Measurements from ENCODE around the gene XYLT1.

XYLT1 gene

DNA sequence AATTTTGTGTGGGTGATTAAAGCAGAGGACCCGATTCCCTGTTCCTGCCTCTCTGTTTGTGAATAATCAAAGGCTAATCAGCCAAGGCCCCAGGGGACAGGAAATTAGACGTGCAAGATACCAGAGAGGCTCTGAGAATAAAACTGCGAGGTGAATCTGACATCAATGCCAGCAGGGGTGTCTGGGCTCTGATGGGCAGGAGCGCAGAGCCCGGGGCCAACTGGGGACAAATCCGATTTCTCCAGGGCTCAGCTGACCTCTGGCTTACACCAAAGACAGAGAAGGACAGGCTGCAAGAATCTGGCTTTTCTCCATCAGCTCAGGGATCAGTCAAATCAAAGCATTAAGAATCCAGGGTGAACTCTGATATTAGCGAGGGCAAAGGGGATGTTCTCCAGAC lies 174.3 kb downstream of the XYLT1 start:
- in situ Hi-C loops (cut with HindIII; ENCODE audit: low sequenced_read_pairs), result no loop called here

DNA sequence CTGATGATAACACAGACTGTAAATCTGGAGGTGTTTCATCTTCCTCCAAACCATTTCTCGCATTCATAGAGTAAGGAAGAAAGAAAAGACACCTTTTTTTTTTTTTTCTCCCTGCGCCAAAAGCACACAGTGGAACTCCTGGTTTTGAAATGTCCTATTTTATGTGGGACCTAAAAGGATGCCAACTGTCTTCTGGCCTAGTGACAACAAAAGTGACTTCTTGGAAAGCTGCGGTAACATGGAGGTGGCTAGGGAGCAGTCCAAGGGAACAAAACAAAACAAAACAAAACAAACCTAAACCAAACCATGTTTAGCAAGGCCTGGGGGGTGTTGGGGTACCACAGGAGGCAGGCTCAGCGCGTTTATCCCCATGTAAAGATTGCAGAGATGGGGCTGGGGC lies 174.8 kb downstream of the XYLT1 start:
- in situ Hi-C loops (cut with HindIII; ENCODE audit: low sequenced_read_pairs), result no loop called here

DNA sequence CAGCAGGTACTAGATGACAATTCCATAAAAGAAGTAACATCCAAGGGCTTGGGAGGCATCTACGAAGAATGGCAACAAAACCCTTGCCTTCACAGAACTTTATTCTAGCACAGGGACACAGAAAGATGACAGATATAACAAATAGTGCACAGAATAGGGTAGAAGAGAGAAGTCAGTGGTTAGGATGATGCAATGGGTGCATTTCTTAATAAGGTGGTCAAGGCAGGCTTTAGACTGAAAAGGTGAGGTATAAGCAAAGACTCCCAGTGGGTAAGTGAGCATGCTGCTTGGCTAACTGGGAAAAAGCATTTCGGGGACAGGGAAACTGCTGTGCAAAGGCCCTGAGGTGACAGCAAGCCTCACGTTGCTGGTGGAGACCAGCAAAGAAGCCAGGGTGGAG lies 175.9 kb downstream of the XYLT1 start:
- in situ Hi-C loops (cut with HindIII; ENCODE audit: low sequenced_read_pairs), result no loop called here

DNA sequence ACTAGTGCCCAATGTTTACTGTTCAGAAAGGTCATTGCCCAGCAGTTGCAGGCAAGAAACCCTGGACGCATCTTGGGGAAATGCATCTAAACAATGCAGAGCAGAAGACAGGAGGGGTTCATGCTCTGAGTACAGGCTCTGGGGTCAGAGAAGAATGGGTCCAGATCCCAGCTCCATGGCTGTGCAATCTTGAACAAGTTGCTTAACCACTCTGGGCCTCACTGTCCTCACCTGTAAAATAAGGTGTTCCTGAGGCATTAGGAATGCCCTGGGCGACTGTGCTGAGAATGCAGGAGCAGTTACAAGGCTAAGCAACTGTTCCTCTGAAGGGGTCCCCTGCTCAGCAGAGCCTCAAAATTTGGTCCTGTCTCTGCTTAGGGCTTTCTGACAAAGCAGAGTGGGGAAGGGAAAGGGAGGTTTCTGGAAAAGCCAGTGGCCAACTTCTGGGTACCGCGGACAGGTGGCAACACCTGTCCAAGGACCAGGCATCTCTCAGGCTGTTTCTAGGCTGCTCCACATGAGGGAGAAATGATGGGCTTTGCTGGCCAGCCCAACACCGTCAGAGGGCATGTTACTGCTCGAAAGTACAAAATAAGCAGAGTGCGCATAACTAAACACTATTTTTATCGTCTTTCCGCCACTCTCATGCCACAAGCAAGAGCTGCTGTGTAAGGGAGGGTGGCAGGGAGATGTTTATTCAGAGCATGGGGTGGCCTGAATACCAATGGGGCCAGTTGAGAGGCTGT lies 176.8 kb downstream of the XYLT1 start:
- in situ Hi-C loops (cut with HindIII; ENCODE audit: low sequenced_read_pairs), result no loop called here

DNA sequence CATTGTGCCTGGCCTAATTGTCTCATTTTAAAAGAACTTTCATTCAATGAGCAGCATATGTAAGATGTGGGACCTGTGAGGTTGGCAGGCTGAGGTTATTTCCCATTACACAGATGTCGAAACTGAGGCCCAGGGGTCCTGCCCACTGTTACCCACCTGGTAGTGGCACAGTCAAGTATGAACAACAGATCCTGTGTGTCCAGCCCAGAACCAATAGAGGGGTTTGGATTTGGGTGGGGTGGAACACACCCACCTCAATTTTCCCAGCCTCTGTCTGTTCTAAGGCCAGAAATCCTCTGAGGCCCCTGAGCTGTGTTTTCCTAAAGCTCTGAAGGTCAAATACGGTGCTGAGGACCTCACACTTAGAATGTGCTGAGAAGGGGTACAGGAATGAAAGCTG lies 179.5 kb downstream of the XYLT1 start:
- in situ Hi-C loops (cut with HindIII; ENCODE audit: low sequenced_read_pairs), result no loop called here

DNA sequence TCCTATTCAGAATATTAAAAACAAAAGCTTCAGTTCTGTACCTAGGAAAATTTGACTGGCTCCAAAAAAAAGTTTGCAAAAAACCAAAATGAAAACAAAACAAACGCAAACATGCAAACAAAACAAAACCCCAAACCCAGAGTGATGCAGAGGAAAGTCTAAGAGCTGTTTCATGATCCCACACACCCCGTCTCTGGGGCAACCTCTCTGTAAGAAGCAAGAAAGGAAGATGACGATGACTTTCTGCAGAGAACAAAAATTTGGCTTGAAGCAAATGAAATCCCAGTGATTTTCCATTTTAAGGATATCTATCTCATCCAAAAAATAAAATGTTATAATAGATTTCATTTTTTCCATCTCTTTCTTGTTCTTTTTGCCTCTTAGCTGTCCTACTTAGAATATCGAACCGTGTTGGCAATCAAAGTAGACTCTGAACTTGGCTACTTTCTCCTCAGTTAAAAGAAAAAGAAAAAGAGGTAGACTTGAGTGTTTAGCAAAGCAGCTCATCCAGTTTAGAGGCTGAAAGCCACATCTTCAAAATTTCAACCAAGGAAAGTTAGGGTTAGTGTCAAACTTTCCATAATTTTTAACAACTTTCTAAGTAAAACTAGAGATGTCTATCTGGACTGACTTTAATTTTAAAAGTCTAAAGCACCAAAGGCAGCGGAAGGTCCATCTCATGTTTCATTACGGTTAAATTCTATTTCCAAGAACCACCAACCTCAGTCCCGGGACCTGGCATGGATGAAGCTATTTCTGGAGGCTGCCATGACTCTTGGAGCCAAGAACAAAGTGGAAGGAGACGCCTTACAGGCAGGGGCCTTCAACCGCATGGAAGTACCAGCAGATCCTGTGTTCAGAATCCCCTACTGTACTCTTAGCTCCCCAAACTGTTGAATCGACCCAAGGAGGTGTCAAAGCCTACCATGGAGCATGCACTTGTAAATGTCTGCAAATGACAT lies 180.8 kb downstream of the XYLT1 start:
- in situ Hi-C loops (cut with HindIII; ENCODE audit: low sequenced_read_pairs), result no loop called here

DNA sequence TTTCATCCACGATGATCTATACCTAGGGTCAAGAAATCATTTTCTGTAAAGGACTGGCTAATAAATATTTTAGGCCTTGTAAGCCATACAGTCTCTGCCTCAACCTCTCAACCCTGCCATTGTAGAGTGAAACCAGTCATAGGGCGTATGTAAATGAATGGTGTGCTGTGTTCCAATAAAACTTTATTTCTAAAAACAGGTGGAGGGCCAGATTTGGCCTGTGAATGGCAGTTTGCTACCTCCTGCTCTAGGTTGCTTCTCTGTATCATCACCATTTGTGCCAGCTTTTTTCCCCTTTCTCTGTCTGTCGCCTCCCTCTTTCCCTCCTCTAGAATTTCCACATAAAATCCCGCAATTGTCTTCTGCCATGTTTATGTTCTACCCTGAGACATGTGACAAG lies 181.7 kb downstream of the XYLT1 start:
- in situ Hi-C loops (cut with HindIII; ENCODE audit: low sequenced_read_pairs), result no loop called here

DNA sequence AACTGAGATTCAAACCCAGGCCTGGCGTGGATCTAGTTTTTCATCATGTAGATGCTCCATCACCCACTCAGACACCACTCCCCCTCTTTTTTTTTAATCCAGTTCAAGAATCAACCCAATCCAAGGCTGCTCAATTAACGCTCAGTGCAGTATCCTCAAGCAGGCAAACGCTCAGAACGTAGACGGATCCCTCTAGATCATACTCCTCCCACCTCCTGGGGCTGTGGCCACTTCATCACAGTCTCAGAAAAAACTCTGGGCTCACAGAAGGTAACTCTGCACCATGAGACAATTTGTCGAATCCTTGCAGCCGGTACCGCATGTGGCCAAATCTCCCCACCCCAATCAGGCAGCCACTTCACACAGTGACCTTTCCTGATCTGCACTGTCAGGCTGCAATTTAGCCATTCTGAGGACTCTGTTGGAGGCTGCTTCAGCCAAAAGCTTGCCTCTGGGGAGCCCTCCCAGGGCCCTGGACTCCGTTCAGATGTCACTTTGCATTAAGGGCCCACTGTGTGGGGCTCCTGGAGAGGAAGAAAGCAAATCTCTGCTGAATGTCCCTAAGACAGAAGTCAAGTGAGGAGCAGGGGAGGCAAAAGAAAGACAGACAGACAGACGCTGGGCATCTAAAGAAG lies 183.5 kb downstream of the XYLT1 start:
- in situ Hi-C loops (cut with HindIII; ENCODE audit: low sequenced_read_pairs), result no loop called here

DNA sequence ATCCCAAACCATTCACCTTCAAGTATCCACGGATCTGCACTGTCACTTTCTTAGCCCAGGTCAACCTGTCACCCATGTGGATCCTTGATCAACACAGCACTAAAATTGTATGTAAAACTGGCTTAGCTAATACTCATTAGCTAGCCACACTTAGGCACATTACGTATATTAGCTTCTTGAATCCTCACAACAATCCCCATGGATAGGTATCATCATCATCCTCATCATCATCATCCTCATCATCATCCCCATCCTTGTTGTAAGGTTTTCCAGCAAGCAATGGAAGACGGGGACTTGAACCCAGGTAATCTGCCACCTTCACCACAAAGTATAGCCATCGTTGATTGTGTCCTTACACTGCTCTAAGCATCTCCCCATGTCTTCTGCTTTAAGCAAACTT lies 184.3 kb downstream of the XYLT1 start:
- in situ Hi-C loops (cut with HindIII; ENCODE audit: low sequenced_read_pairs), result no loop called here

DNA sequence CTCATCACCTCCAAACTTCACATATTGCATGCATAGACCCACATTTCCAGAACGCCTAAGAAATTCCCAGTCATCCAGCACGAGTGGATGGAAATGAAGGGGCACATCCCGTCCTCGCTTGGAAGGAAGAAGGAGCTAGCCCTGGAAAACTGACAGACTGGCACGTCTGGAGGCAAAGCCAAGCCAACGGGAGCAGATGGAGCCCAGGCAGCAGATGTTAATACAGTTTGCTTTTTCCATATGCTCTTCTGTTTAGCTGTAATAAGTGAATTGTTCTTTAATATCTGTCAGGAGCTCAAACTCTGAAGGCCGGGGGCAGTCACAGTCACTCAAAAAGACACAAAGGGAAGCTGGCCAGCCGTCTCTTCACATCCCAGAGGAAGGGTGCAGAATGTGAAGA lies 187.7 kb downstream of the XYLT1 start:
- in situ Hi-C loops (cut with HindIII; ENCODE audit: low sequenced_read_pairs), result no loop called here

DNA sequence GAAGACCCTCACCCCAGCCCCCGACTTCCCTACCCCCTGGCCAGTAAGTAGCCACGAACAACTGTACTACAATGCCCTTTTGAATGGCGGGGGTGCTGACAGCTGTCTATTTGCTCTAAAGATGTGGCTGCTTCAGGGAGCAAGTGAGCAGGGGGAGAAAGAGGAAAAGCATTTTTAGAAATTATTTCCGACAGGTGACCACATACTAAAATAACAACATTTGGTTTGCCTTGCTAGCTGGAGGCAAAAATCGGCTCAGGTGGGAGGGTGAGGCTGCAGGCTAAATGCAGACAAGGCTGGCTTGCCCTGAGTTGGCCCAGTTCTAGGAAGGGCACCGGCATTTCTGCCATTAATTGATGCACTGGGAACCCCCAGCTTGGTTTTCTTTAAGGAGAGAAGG lies 188.5 kb downstream of the XYLT1 start:
- in situ Hi-C loops (cut with HindIII; ENCODE audit: low sequenced_read_pairs), result no loop called here

DNA sequence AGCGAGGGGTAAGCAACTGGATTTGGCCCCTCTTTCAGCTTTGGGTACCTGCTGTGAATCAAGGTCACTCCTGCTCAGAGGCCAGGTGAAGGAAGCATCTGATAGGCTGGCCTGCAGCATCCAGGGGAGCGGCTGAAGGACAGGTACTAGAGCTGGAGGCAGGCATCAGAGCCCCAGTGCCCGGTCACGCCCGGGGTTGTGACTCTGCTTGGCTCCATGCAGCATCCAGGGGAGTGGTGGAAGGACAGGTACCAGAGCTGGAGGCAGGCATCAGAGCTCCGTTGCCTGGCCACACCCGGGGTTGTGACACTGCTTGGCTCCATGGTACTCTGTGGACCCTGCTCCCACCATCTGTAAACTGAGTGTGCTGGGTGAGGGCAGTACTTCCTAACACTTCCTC lies 189.7 kb downstream of the XYLT1 start:
- in situ Hi-C loops (cut with HindIII; ENCODE audit: low sequenced_read_pairs), result no loop called here

DNA sequence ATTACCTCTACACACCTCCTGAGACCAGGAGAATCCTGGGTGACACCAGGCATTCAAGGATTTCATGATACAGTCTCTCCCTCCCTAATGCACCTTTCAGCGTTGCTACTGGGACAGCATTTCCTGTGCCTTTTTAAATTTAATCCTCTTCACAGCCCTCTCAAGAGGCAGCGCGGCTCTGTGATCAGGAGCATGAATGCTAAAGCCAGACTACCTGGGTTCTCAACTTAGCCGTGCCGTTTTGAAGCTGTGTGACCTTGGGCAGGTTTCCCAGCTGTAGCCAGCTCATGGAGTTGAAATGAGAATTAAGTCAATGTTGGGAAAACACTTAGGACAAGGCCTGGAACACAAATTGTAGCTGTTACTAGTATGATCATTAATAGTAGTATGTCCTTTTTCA lies 191.8 kb downstream of the XYLT1 start:
- in situ Hi-C loops (cut with HindIII; ENCODE audit: low sequenced_read_pairs), result loop anchor here (5.0 to 10.0 kb wide), 3 partner anchors 38 to 214 kb away; no protein-coding TSS in a partner anchor

DNA sequence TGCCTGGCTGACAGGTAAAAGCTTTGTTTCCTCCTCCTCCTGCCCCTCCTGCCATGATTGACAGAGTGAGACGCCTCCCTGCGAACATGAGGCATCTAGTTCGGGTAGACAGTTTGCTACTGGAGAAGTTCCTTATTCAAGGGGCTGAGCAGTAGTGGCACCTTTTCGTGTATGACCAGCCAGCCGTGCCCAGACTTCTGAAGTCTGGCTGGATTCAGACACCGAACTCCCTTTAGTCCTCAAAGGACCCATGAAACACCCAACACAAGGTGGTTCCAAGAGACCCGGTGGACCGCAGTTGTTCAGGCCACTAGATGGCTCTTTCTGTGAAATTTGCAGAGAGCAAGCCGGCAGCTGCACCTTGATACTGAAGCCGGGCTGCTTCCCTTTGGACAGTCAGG lies 192.8 kb downstream of the XYLT1 start:
- in situ Hi-C loops (cut with HindIII; ENCODE audit: low sequenced_read_pairs), result loop anchor here (5.0 to 10.0 kb wide), 3 partner anchors 39 to 213 kb away; no protein-coding TSS in a partner anchor

DNA sequence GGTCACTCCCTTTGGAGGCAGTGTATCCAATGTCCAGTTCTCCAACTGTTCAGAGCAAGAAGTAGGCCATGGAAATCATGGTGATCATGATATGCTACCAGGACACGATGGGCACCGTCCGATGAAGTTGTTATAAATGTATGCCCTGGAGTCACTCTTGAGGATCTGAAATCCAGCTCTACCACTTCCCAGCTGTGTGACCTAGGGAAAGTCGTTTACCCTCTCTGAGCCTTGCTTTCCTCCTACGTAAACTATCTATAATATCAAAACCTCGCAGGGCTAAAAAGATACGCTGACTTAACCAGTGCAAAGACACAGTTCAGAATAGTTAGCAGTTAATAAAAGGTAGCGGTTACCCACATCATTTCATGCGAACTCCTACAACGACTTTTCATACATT lies 194.2 kb downstream of the XYLT1 start:
- in situ Hi-C loops (cut with HindIII; ENCODE audit: low sequenced_read_pairs), result loop anchor here (5.0 to 10.0 kb wide), 3 partner anchors 41 to 212 kb away; no protein-coding TSS in a partner anchor

DNA sequence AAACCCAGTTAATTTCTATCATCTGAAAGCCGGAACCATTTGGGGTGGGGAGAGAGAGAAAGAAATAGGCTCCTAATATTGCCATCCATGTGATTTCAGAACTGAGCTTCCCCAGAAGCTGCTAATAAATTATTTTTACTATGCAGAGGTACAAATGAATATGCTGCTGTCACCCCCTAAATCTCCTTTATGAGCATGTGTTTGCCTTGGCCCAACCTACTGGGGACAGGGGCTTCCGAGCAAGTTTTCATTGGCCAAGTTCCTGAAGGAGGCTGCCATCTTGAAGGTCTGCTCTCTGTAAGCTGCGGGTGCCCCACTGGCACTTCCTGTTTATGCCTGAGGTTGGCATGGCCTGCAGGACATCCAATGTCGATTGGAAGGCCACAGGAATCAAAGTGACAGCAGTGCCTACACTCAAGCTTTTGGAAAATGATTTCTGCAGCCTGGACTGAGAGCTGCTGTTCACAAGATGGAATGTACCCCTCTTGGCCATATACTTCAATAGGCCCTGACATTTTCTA lies 194.7 kb downstream of the XYLT1 start:
- in situ Hi-C loops (cut with HindIII; ENCODE audit: low sequenced_read_pairs), result loop anchor here (5.0 to 10.0 kb wide), 3 partner anchors 41 to 211 kb away; no protein-coding TSS in a partner anchor

DNA sequence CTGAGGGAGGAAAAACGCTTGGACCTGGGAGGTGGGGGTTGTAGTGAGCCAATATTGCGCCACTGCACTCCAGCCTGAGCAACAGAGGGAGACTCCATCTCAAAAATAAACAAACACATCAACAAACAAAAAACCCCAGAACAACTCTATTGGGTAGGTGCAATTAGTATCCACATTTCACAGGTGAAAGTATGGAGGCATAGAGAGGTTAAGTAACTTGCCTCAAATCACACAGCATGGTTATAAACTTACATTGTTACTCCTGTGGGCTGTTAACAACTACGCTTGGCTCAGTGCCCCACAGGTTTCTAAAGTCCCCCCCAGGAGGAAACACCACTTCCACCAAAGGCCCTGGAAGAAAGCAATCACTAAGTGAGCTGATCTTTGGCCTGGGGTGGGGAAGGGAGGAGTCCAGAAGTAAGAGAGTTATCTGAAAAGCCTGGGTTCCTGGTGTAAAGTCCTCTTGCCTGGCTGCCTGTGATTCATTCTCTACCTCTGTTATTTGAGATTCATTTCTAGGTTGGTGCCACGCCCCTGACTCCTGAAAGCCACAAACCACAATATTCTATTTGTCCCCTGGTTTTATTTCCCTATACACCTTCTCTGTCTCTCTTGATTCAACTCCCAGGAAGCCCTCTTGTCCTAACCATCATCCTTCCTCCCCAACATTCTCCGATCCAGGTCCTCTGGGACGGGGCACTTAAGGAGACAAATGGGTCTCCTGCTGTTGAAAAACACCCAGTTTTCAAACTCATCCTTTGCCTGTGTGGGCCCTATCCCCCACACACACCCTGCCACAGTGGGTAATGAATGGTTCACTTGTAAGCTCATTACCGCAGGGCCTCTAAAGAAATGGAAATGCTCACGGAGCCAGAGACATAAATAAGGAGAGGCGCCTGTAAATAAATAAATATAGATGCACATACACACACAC lies 195.4 kb downstream of the XYLT1 start:
- in situ Hi-C loops (cut with HindIII; ENCODE audit: low sequenced_read_pairs), result loop anchor here (5.0 to 10.0 kb wide), 3 partner anchors 42 to 211 kb away; no protein-coding TSS in a partner anchor

DNA sequence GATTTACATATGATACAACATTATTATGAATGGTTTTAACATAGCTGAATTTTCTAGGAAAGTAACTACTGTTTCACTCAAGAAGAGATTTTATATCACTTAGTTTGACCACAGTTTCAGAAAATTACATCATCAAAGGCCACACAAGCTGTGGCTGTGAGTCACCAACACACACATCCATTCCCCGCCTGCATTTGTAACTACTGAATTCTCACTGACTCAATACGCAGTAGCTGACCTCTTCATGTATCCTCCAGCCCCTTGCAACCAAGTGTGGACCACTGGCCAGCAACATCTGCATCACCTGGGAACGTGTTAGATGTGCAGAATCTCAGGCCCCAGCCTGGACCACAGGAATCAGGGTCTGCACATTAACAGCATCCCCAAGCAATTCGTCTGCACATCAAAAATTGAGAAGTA lies 197.6 kb downstream of the XYLT1 start:
- in situ Hi-C loops (cut with HindIII; ENCODE audit: low sequenced_read_pairs), result loop anchor here (10.0 kb wide), 1 partner anchor 208 kb away; no protein-coding TSS in a partner anchor

DNA sequence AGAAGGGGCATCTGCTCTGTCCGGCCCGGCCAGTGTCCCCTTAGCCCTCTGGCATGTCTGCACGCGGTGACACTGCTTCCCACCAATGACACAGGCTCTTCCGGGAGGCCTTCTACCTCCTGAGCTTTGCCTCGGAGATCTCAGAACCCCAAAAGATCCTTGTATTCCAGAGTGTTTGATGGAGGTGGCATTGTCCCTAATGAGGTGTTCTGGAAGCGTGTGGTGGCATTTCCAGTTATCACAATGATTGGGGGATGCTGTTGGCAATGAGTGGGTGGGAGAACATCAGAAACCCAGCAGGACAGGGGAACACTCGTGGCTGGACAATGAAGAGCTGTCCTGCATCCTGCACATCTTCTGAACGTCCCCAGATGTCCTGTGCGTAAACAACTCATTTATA lies 198.0 kb downstream of the XYLT1 start:
- in situ Hi-C loops (cut with HindIII; ENCODE audit: low sequenced_read_pairs), result loop anchor here (10.0 kb wide), 1 partner anchor 208 kb away; no protein-coding TSS in a partner anchor

DNA sequence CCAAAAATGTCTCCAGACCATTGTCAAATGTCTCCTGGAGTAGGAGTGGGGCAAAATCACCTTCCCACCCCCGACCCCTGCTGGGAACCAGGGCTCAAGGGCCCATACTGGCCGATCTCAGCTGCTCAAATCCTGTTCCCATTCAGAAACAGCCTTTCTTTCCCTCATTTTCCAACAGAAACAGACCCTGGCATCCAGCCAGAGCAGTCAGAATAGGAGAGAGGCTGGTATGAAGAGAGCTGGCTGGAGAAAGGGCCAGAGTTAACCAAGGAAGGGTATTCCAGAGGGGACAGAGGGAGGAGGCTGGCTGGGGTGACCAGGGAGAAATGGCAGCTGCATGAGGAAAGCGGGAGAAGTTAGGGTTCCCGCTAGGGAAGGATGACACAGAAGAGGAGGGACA lies 199.1 kb downstream of the XYLT1 start:
- in situ Hi-C loops (cut with HindIII; ENCODE audit: low sequenced_read_pairs), result loop anchor here (10.0 kb wide), 1 partner anchor 207 kb away; no protein-coding TSS in a partner anchor

Measured in endothelial cell of hepatic sinusoid (primary cell).